NCI-H2081 (cell line): ENCODE measurements around the gene LRRC28.

Experiments
- DNase-seq, 2 experiments: peaks; one replicate each; lab custom pipeline; 2025; lab: John Stamatoyannopoulos, UW

The LRRC28 gene

DNA sequence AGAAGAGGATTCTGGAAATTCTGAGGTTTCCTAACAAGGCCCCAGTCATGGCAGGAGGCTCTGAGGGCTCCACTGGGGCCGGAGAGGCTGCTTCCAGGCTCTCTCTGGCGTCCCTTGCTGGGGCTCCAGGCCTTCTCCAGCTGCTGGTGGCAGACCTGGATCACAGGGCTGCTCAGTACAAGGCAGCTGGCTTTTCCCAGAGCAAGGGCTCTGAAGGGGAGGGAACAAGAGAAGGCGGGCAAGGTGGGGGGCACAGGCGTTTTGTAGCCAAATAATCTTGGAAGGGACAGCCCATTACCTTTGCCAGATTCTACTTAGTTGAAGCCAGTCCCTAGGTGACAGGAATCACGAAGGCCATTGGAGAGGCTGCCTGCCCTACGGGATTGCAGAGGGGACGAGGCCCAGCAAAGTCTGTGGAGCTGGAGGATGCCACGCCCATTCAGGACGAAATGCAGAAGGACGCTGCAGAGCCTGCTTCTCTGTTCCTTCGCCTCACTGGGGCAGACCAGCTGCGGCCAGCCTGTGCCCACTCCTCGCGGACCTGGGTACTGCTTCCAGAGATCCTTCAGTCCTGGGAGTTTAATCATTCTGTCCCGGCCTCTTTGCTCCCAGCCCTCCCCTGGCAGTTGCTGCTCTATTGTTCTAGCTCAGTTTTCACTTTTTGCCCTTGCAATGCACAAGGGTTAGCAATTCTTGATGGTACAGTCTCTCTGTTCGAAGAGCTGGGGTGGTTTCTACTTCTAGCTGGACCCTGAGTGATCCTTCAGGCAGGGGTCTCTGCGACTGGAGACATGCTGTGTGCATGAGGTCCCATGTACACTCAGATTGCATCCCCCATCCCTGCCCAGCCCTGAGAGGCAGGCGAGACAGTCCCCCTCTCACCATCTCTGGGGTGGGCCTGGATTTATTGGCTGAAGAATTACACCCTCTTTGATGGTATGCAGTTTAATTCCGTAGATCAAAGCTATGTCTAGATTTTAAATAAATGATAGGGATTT lies 165.2 kb downstream of the LRRC28 start:
- no peak for DNase-seq

DNA sequence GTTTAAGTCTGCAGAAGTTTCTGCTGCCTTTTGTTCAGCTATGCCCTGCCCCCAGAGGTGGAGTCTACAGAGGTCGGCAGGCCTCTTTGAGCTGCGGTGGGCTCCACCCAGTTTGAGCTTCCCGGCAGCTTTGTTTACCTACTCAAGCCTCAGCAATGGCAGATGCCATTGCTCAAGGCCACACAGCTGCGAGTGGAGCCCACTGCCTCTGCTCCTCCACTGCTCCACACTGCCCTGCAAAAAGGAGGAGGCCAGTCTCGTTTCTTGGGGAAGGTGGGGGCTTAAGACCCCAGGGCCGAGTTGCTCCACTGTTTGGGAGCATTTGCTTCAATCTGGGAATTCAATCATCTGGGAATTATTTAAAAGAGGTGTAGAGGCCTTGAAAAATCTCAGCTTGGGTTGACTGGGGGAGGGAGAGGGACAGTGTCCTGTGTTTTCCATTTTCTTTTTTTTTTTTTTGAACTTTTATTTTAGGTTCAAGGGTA lies 169.9 kb downstream of the LRRC28 start:
- no peak for DNase-seq

GRCh38 chr15:99421758-99422157 lies 170.5 kb downstream of the LRRC28 start:
- DNase-seq, result no peak

GRCh38 chr15:99423186-99424130 lies 172.2 kb downstream of the LRRC28 start:
- no peak for DNase-seq

DNA sequence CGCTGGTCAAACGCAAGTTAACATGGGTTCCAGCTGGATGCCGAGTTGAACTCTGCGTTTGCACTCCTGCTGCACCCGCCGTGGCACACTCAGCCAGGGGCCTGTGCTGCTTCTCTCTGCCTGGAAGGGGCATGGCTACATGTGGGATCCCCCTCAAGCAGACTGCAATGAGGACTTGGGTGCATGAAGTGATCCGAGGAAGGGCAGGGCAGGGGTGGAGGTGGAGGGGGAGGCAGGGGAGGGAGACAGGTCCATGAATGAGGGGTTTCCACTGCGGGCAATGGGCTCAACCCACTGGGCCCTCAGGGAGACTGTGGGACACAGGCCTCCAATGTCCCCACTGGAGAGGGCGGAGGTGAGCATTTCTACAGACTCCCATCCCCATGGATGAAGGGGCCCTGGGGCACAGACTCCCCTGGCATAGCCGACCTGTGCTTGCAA lies 172.9 kb downstream of the LRRC28 start:
- DNase-seq, result no peak

DNA sequence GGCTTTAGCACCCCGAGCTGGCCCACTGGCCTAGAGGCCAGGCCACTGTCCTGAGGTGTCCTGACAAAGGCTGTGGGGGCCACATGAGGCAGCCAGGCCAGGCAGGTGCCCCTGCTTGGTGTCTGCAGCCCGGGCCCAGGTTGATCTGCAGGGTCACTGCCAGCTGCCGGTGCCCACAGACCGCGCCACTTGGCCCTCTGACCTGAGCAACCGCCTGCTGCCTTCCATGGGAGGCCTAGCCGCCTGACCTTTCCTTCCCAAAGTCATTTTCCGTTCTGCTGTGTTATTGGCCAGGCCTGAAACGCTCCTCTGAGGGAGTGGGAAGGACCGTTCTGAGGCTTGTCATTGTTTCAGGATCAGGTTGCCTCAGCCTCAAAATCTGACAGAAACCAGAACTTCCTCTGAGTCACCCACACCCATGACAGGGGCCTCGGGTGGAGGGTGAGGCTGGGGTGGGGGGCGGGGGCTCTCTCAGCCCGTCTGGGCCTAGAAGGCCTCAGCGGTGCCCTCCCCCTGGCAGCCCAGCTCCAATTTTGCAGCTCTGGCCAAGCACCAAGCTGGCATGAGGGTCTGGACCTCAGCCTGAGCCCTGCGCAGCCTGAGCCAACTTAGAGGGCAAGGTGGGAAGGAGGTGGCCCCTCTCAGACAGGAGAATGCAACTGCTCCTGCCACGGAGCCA lies 173.8 kb downstream of the LRRC28 start:
- no peak for DNase-seq

DNA sequence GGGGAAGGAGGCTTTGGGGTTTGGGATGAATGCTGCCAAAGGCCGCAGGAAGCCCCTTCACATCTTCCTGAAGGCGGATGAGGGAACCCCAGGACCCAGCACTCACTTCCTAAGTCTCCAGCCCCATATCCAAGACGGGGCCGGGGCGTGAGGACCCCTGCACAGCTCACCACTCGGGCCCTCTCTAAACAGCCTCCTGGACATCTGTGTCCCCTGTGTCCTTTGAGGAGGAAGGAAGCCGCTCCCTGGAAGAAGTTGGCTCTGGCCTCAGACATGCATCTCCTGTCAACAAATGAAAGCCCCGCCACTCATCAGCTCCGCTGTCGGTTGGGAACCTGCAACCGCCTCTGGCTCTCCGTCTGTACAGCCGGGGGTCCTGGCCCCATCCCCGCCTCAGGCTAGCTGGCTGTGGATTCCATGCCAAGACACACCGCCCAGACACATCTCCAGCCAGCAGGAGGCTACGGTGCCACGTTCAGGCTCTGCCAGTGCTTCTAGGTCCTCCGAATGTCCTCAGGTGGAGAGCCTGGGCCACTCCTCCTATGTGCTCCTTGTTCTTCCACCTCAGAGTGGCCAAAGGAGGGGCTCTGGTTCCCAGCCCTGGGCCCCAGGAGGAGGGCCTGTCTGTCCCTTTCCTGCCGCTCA lies 174.5 kb downstream of the LRRC28 start:
- no peak for DNase-seq

DNA sequence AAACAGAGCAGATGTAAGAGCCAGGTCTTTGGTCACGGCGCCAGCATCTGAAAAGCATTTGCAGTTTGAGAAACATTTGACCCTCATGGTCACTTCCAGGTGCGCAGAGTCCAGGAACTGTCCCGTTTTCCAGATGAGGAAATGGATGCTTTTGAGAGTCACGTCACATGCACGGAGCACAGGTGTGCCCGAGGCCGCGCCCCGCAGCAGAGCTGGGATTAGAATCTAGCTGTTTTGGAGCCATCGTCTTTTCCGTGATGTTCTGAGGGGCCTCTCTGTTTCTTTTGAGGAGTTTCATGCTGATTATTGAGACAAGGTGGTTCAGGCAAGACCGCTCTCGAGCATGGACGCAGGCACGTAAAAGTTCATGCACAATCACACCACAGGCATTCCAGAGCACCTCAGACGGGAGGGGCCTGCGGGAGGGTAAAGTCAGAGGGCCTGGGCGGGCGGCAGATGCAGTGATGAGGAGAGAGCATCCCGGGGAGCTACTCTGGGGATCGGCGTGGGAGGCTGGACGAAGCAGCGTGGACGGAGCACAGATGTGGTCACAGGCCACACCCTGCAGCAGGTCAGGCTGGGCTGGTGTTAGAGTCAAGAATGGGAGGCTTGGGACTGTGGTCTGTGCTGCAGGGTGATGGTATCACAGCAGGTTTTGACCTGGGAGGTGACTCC lies 175.3 kb downstream of the LRRC28 start:
- no peak for DNase-seq

DNA sequence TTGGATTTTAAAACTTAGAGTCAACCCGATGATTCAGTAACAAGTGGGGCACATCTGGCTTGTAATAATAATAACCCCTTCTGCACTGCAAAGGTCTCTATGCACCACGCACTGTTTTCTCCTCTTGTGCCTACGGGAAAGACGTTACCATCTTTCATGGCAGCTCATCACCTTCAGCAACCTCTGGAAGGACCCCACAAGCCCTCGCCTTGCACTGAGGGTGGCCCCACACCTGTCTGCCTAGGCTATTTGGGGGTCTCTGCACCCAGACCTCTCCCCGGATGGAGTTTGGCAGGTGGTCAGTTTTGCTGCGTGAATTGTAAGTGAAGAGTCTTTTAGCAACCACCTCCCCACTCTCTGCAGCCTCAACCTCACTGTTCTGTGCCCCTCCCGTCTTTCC lies 175.9 kb downstream of the LRRC28 start:
- no peak for DNase-seq

DNA sequence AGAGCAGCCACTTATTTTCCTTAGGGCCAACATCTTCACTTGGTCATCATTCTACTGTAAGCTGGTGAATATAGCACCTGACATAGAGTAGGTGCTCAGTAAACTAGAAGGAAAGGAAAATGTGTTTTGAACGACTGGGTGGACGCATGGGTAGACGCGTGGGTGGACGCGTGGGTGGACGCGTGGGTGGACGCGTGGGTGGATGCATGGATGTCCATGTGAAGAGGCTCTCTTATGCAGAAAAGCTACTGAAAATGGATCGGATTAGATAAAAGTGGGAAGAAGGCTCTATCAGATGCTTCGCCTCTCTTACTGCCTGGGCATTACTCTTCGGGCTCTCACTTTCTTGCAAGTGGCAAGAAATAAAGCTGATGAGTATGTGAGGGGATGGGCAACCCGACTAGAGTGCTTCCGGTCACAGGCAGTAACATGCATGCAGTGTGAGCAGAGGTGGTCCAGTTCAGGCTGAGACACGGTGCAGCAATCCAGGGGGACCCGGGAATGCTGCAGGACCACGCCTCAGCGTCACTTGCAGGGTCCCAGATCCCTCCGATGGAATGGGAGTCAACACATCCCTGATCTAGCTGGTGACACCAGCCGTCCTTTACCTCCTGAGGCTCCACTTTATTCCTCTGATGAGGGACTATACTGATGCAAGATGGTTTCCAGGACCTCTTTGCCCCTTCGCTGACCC lies 176.5 kb downstream of the LRRC28 start:
- DNase-seq, result no peak

- no peak for DNase-seq
Observed at GRCh38 chr15:99429681-99430081, 178.4 kb downstream of the LRRC28 start.

- no peak for DNase-seq
Observed at GRCh38 chr15:99430881-99431401, 179.7 kb downstream of the LRRC28 start.

- no peak for DNase-seq
Observed at GRCh38 chr15:99431661-99432091, 180.4 kb downstream of the LRRC28 start.

GRCh38 chr15:99432271-99433025 lies 181.2 kb downstream of the LRRC28 start:
- DNase-seq, result no peak

- no peak for DNase-seq
Observed at GRCh38 chr15:99433026-99433756, 181.9 kb downstream of the LRRC28 start.

DNA sequence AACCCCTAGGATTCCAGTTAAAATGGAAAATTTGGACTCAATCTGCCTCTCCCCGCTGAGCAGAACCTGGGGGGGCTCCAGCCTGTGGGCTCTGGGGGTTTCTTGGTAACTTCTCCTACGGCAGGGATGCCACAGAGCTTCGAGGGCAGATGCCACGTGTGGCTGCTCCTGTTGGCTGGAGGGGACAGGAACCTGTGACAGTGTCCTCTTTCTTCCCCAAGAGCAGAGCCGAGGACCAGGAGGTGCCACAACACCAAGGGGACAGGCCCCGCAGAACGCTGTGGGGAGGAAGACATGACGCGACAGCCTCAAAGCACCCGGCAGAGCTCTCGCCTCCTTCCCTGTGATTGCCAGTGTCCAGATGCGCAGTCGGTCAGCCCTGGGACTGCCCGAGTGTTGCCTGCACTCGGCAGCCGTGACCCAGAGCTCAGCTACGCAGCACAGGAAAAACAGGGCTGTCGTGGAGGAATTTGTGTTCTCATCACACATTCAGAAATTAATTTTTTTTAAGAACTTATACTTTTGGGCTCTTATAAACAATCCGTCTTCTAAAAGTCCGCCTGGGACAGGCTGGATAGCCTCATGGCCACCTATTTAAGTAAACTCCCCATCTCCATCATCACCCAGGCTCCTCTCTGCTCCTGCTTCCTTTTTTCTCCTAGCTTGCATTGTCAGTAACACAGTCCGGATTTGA lies 182.6 kb downstream of the LRRC28 start:
- no peak for DNase-seq

GRCh38 chr15:99434506-99435112 lies 183.3 kb downstream of the LRRC28 start:
- DNase-seq, result no peak
